Activated CD4-positive, alpha-beta T cell treated with anti-CD3 and anti-CD28 coated beads, Interleukin-2, amount 10 ng/mL, durations not matched to agents 7 days and 5 days (primary cell): ENCODE results near the gene CLDN5. TPM values are rescaled to one million over a fixed set of nuclear protein-coding genes. Genes with fewer than 3 reads are reported as not detected.
"Not testable (repeated sequence)": the region's sequence is repeated elsewhere in the genome, so short reads cannot be mapped to it uniquely, and the experiment has no call there.

ENCODE experiments used
- CTCF ChIA-PET: fragments of 350-600 bp; sonication (Branson Sonifier 250); formaldehyde crosslinking; loops from one replicate; lab custom pipeline; 2021; ENCODE audit warnings: antibody characterized with exemption; lab: Charles Lee
- POLR2A ChIA-PET: fragments of 350-600 bp; sonication (Branson Sonifier 250); formaldehyde crosslinking; loops from one replicate; lab custom pipeline; 2021; ENCODE audit warnings: antibody characterized with exemption; lab: Charles Lee
- DNase-seq: peaks from one replicate; pipeline ENCODE4 v3.0.0-alpha.2; 2020
- H3K27ac Mint-ChIP-seq: one replicate; pipeline ENCODE4 v1.8.0; 2021; ENCODE audit warnings: mild to moderate bottlenecking, moderate library complexity, mixed read lengths
- H3K27me3 Mint-ChIP-seq: one replicate; pipeline ENCODE4 v1.8.0; 2021; ENCODE audit warnings: mixed read lengths
- H3K36me3 Mint-ChIP-seq: one replicate; pipeline ENCODE4 v1.8.0; 2021; ENCODE audit warnings: low read depth, mixed read lengths
- H3K4me1 Mint-ChIP-seq: one replicate; pipeline ENCODE4 v1.8.0; 2021; ENCODE audit warnings: mixed read lengths
- H3K4me3 Mint-ChIP-seq: one replicate; pipeline ENCODE4 v1.8.0; 2021; ENCODE audit warnings: mild to moderate bottlenecking, moderate library complexity, mixed read lengths
- H3K9me3 Mint-ChIP-seq: one replicate; pipeline ENCODE4 v1.8.0; 2021; ENCODE audit warnings: mixed read lengths
- total RNA-seq, 2 experiments: library from RNA; stranded (reverse); gene quantifications; one replicate each; pipeline ENCODE4 v1.2.3, GENCODE V29; 2021

The CLDN5 gene
- total RNA-seq, 2 experiments from 2014 or later: 0.25 to 0.40 TPM

GRCh38 chr22:19540394-19540793, 16.2 kb upstream of the CLDN5 start:
- Mint-ChIP-seq H3K4me1 (no peaks in the 10 kb centered on the region), H3K9me3 (no peaks in the 10 kb centered on the region), H3K36me3 (no peaks in the 10 kb centered on the region), H3K27me3 (no peaks in the 10 kb centered on the region), H3K4me3 (no peak overlapping the region), H3K27ac (no peak overlapping the region)
- ChIA-PET POLR2A (interaction anchor here (0.6 kb wide), 1 partner anchor 94 kb away, joined by 3 read pairs; no protein-coding TSS in a partner anchor), CTCF (interaction anchor here (0.6 kb wide), 2 partner anchors 21 to 36 kb away, joined by 3 to 4 read pairs; no protein-coding TSS in a partner anchor)
- no peak for DNase-seq

DNA sequence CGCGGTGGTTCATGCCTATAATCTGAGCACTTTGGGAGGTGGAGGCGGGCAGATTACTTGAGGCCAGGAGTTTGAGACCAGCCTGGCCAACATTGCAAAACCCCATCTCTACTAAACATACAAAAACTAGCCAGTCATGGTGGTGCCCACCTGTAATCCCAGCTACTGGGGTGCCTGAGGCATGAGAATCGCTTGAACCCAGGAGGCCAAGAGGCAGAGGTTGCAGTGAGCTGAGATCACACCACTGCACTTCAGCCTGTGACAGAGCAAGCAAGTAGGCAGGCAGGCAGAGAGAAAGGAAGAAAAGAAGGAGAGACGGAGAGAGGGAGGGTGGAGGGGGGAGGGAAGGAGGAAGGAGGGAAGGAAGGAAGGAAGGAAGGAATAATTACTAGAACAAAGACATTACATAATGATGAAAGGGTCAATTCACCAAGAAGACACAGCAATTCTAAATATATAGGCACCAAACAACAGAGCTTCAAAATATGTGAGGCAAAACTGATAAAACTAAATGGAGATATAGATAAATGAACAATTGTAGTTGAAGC, 13.8 kb upstream of the CLDN5 start:
- DNase-seq: no peak
- ChIA-PET POLR2A (no interaction called here), CTCF (no interaction called here)
- no peak overlapping the region for H3K4me3 Mint-ChIP-seq
- peaks cover 8% of the 10 kb centered on the region for H3K27me3 Mint-ChIP-seq
- H3K36me3 Mint-ChIP-seq: no peaks in the 10 kb centered on the region
- H3K9me3 Mint-ChIP-seq: no peaks in the 10 kb centered on the region
- H3K4me1 Mint-ChIP-seq: no peaks in the 10 kb centered on the region
- H3K27ac Mint-ChIP-seq: no peak overlapping the region

GRCh38 chr22:19536564-19536963, 12.4 kb upstream of the CLDN5 start:
- Mint-ChIP-seq H3K27ac (no peak overlapping the region), H3K4me3 (no peak overlapping the region), H3K9me3 (no peaks in the 10 kb centered on the region), H3K27me3 (peaks cover 12% of the 10 kb centered on the region), H3K36me3 (no peaks in the 10 kb centered on the region), H3K4me1 (no peaks in the 10 kb centered on the region)
- no peak for DNase-seq
- POLR2A ChIA-PET: no interaction called here
- CTCF ChIA-PET: interaction anchor here (0.6 kb wide), 1 partner anchor 61 kb away, joined by 4 read pairs; no protein-coding TSS in a partner anchor

DNA sequence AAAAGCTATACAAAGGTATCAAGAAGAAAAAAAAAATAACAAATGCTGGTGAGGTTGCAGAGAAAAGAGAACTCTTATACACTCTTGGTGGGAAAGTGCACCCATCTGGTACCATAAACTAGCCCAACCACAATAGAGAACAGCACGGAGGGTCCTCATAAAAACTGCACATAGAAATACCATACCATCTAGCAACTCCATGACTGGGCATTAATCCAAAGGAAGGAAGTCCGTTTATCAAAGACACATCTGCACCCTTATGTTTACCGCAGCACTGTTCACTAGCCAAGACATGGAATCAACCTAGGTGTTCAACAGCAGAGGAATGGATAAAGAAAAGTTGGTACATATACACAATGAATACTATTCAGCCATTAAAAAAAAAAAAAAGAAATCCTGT, 10.8 kb upstream of the CLDN5 start:
- H3K27ac Mint-ChIP-seq: no peak overlapping the region
- no peaks in the 10 kb centered on the region for H3K4me1 Mint-ChIP-seq
- H3K9me3 Mint-ChIP-seq: no peaks in the 10 kb centered on the region
- no peak overlapping the region for H3K4me3 Mint-ChIP-seq
- POLR2A ChIA-PET: no interaction called here
- no peaks in the 10 kb centered on the region for H3K36me3 Mint-ChIP-seq
- CTCF ChIA-PET: no interaction called here
- no peak for DNase-seq
- H3K27me3 Mint-ChIP-seq: peaks cover 16% of the 10 kb centered on the region

DNA sequence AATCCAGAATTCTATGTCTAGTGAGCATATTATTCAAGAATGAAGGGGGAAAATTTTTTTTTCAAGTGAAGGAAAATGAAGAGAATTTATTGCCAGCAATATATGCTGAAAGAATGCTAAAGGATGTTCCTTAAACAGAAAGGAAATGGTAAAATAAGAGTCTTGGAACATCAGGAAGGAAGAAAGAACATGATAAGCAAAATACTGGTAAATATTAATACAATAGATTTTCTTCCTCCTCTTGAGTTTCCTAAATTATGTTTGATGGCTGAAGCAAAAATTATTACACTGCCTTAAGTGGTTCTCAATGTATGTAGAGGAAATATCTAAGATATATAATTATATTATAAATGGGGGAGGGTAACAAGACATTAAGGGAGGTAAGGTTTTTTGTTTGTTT, 9.6 kb upstream of the CLDN5 start:
- no peak for DNase-seq
- CTCF ChIA-PET: no interaction called here
- H3K4me1 Mint-ChIP-seq: no peaks in the 10 kb centered on the region
- H3K27me3 Mint-ChIP-seq: peaks cover 16% of the 10 kb centered on the region
- H3K9me3 Mint-ChIP-seq: no peaks in the 10 kb centered on the region
- POLR2A ChIA-PET: no interaction called here
- H3K36me3 Mint-ChIP-seq: no peaks in the 10 kb centered on the region
- H3K4me3 Mint-ChIP-seq: no peak overlapping the region
- H3K27ac Mint-ChIP-seq: no peak overlapping the region

DNA sequence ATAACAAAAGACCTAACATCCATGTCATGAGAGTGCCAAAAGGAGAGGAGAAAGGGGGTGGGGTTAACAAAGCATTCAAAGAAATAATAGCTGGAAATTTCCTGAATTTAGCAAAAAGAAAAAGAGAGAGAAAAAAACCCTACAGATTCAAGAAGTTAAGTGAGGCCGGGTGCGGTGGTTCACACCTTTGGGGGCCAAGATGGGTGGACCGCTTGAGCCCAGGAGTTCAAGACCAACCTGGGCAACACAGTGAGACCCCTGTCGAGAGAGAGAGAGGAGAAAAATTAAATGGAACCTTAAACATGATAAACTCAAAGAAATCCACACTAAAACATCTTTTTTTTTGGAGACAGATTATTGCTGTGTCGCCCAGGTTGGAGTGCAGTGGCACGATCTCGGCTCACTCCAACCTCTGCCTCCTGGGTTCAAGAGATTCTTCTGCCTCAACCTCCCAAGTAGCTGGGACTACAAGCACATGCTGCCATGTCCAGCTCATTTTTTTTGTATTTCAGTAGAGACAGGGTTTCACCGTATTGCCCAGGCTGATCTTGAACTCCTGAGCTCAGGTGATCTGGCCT, 8.9 kb upstream of the CLDN5 start:
- H3K4me1 Mint-ChIP-seq: no peaks in the 10 kb centered on the region
- ChIA-PET POLR2A (no interaction called here), CTCF (interaction anchor here (0.6 to 1.5 kb wide), 2 partner anchors 50 to 1557 kb away, joined by 3 to 5 read pairs; no protein-coding TSS in a partner anchor)
- no peak for DNase-seq
- H3K9me3 Mint-ChIP-seq: no peaks in the 10 kb centered on the region
- peaks cover 16% of the 10 kb centered on the region for H3K27me3 Mint-ChIP-seq
- H3K27ac Mint-ChIP-seq: no peak overlapping the region
- H3K4me3 Mint-ChIP-seq: no peak overlapping the region
- no peaks in the 10 kb centered on the region for H3K36me3 Mint-ChIP-seq

GRCh38 chr22:19531327-19531726, 7.1 kb upstream of the CLDN5 start:
- not testable (repeated sequence) for H3K4me3 Mint-ChIP-seq
- CTCF ChIA-PET: interaction anchor here (1.1 kb wide), 1 partner anchor 99 kb away, joined by 4 read pairs; no protein-coding TSS in a partner anchor

DNA sequence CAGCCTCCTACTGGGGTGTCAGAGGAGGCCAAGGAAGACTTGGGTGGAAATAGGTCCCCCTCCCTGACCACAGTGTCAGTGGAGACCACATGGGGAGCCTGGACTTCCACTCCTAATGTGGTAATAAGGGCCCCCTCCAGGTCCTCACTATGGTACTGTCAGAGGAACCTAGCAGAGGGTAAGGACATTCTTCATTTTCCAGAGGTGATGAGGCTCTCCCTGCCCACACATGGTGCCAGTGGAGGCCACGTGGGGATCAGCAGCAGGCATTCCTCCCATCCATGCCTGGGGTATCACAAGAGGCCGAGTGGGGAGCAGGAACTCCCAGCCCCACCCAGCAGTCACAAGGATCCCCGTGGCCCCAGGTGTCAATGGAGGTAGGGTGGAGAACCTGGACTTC, 6.5 kb upstream of the CLDN5 start:
- ChIA-PET CTCF (interaction anchor here (1.2 kb wide), 1 partner anchor 13 kb away, joined by 3 read pairs; no protein-coding TSS in a partner anchor), POLR2A (no interaction called here)
- no peak for DNase-seq
- H3K27ac Mint-ChIP-seq: no peak overlapping the region
- no peaks in the 10 kb centered on the region for H3K9me3 Mint-ChIP-seq
- no peaks in the 10 kb centered on the region for H3K4me1 Mint-ChIP-seq
- H3K36me3 Mint-ChIP-seq: no peaks in the 10 kb centered on the region
- peaks cover 25% of the 10 kb centered on the region for H3K27me3 Mint-ChIP-seq
- no peak overlapping the region for H3K4me3 Mint-ChIP-seq

More at GRCh38 chr22:19531327-19531726, 7.1 kb upstream of the CLDN5 start:
- DNase-seq, H3K4me1 Mint-ChIP-seq, H3K27ac Mint-ChIP-seq, H3K9me3 Mint-ChIP-seq, POLR2A ChIA-PET, H3K36me3 Mint-ChIP-seq: not testable (repeated sequence)
- H3K27me3 Mint-ChIP-seq: peaks cover 20% of the 10 kb centered on the region

DNA sequence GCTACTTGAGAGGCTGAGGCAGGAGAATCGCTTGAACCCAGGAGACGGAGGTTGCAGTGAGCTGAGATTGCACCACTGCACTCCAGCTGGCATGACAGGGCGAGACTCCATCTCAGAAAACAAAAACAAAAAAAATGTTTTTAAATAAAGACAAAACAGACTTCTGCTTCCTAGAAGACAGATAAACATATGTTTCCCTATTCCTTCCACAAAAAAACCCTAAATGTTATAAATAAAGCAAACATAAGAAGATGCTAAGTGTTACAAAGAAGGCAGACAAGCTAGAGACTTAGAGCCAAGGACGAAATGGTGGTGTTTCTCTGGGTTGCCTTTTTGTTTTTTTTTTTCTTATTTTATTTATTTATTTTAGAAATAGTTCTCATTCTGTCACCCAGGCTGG, 5.6 kb upstream of the CLDN5 start:
- peaks cover 27% of the 10 kb centered on the region for H3K27me3 Mint-ChIP-seq
- POLR2A ChIA-PET: no interaction called here
- H3K36me3 Mint-ChIP-seq: no peaks in the 10 kb centered on the region
- peaks cover 2% of the 10 kb centered on the region for H3K4me1 Mint-ChIP-seq
- no peak for DNase-seq
- no peaks in the 10 kb centered on the region for H3K9me3 Mint-ChIP-seq
- H3K4me3 Mint-ChIP-seq: no peak overlapping the region
- no peak overlapping the region for H3K27ac Mint-ChIP-seq
- CTCF ChIA-PET: interaction anchor here (1.2 kb wide), 1 partner anchor 14 kb away, joined by 3 read pairs; no protein-coding TSS in a partner anchor

GRCh38 chr22:19527861-19528417, 3.7 kb upstream of the CLDN5 start:
- ChIA-PET POLR2A (no interaction called here), CTCF (interaction anchor here (0.7 kb wide), 1 partner anchor 9 kb away, joined by 4 read pairs; no protein-coding TSS in a partner anchor)
- DNase-seq: no peak
- no peak overlapping the region for H3K4me3 Mint-ChIP-seq
- H3K27me3 Mint-ChIP-seq: peaks cover 33% of the 10 kb centered on the region
- H3K9me3 Mint-ChIP-seq: no peaks in the 10 kb centered on the region
- H3K27ac Mint-ChIP-seq: no peak overlapping the region
- peaks cover 14% of the 10 kb centered on the region for H3K4me1 Mint-ChIP-seq
- H3K36me3 Mint-ChIP-seq: no peaks in the 10 kb centered on the region

DNA sequence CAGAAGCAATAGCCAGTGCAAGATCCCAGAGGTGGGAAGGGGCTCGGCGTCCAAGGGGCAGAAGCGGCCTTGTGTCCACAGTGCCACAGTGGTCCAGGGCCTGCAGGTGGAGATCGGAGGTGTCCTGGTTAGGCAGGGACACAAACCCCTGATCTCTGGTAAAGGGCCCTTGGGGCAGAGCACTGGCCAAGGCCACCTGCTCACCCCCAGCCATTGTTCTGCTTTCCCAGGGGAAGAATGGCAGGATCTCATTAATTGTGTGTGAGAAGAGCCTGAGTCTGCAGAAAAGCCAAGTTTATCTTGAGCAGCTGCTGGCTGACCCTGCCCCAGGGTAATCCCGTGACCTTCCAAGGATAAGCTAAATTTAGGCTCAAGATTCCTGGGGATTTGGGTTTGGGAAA, 3.1 kb upstream of the CLDN5 start:
- POLR2A ChIA-PET: no interaction called here
- CTCF ChIA-PET: interaction anchor here (1.1 kb wide), 1 partner anchor 33 kb away, joined by 3 read pairs; no protein-coding TSS in a partner anchor
- Mint-ChIP-seq H3K27me3 (peaks cover 32% of the 10 kb centered on the region), H3K36me3 (no peaks in the 10 kb centered on the region), H3K27ac (no peak overlapping the region), H3K4me3 (no peak overlapping the region), H3K9me3 (no peaks in the 10 kb centered on the region), H3K4me1 (peaks cover 17% of the 10 kb centered on the region)
- no peak for DNase-seq

DNA sequence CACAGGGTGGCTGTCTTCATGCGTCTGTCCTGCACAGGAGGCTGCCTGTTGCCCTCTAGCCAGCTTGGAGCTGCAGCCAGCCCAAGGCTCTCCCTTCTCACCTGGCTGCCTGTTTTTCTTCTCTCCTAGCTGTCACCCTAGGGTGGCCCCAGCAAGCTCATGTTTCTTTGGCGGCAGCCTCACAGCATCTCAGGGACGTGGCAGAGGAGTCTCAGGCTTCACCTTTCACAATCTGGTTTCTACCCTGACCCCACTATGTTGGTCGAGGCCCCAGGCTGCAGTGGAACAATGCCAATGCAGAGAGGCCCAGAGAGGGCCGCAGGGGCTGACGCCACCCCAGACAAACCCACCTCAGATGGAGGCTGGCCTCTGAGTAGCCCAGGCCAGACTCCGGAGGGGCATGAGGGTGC, 2.5 kb upstream of the CLDN5 start:
- Mint-ChIP-seq H3K36me3 (peaks cover 2% of the 10 kb centered on the region), H3K27me3 (peaks cover 32% of the 10 kb centered on the region), H3K4me1 (peaks cover 17% of the 10 kb centered on the region), H3K27ac (no peak overlapping the region), H3K4me3 (no peak overlapping the region), H3K9me3 (no peaks in the 10 kb centered on the region)
- ChIA-PET CTCF (interaction anchor here (1.1 kb wide), 1 partner anchor 32 kb away, joined by 3 read pairs; no protein-coding TSS in a partner anchor), POLR2A (no interaction called here)
- DNase-seq: no peak

DNA sequence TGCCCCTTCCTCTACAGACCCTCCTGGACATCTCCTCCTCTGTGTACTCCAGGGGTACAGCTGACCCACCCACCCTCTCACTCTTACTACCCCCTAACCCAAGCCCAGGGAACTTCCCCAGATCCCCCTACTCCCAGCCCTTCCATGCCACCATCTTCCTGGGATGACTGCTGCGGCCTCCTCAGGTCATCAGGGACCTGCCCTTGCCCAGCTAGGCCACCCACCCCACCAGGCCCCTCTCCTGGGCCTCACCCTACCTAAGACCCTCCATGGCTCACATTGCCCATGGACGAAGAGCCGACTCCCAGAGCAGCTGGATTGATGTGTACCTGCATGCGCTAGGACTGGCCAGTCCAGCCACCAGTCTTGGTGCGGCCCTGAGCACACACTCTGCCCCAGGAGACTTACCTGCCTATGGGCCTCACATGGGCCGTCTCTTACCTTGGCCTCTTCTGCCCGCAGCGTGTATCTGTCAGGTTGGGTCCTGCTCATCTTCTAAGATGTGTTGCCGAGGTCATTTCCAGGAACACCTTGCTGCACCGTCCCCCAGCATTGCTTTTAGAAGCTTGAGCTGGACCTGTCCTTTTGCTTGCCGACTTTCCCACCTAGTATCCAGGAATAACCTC, 2.0 kb upstream of the CLDN5 start:
- POLR2A ChIA-PET: no interaction called here
- Mint-ChIP-seq H3K4me3 (no peak overlapping the region), H3K36me3 (peaks cover 2% of the 10 kb centered on the region), H3K9me3 (no peaks in the 10 kb centered on the region), H3K27me3 (peaks cover 32% of the 10 kb centered on the region), H3K27ac (no peak overlapping the region), H3K4me1 (peaks cover 17% of the 10 kb centered on the region)
- DNase-seq: no peak
- CTCF ChIA-PET: interaction anchor here (1.1 kb wide), 1 partner anchor 32 kb away, joined by 3 read pairs; no protein-coding TSS in a partner anchor
